Caco-2 (cell line): Measurements from ENCODE around the gene CAMKK2. TPM values are rescaled to one million over a fixed set of nuclear protein-coding genes. Genes with fewer than 3 reads are reported as not detected.
"Not testable (repeated sequence)": the region's sequence is repeated elsewhere in the genome, so short reads cannot be mapped to it uniquely, and the experiment has no call there.

ENCODE experiments used
- BruUV-seq: library from RNA; stranded (reverse); fragments of 400-500 nt; replicated peaks from 2 replicates; lab custom pipeline; 2021; lab: Mats Ljungman, UMichigan
- CTCF ChIA-PET: fragments of 300-600 bp; sonication (Branson Sonifier 250); formaldehyde crosslinking; loops from one replicate; lab custom pipeline; 2022; ENCODE audit warnings: antibody characterized with exemption; lab: Charles Lee
- POLR2A ChIA-PET: fragments of 300-600 bp; sonication (Branson Sonifier 250); formaldehyde crosslinking; loops from one replicate; lab custom pipeline; 2022; ENCODE audit warnings: antibody characterized with exemption; lab: Charles Lee
- DNase-seq, 2 experiments: peaks; one replicate each; pipeline versions ENCODE4 v3.0.0 to v3.0.0-alpha.2; 2020 to 2022
- H3K27me3 ChIP-seq: replicated peaks from 2 replicates; pipeline ENCODE4 v1.6.0; 2011; ENCODE audit warnings: low read length; ENCODE audit not compliant: control insufficient read depth, insufficient read depth
- H3K36me3 ChIP-seq: 2 replicates; pipeline ENCODE4 v1.5.1; 2011; ENCODE audit warnings: low read length; ENCODE audit not compliant: control insufficient read depth, insufficient read depth
- H3K4me1 ChIP-seq: fragments of 250-450 bp; sonication (Bioruptor Pico); 2 replicates; pipeline ENCODE4 v1.5.1; 2020; ENCODE audit warnings: mild to moderate bottlenecking
- H3K4me3 ChIP-seq: 2 replicates; pipeline ENCODE4 v1.5.1; 2011; ENCODE audit warnings: low read depth, mild to moderate bottlenecking, control low read depth, low read length
- H3K9me3 ChIP-seq: fragments of 250-450 bp; sonication (Bioruptor Pico); 2 replicates; pipeline ENCODE4 v1.5.1; 2020; ENCODE audit warnings: mild to moderate bottlenecking, moderate library complexity
- H3K27ac Mint-ChIP-seq: one replicate; pipeline ENCODE4 v1.8.0; 2022; ENCODE audit warnings: mixed read lengths; ENCODE audit not compliant: unreplicated experiment
- H3K27me3 Mint-ChIP-seq: one replicate; pipeline ENCODE4 v1.8.0; 2022; ENCODE audit warnings: mixed read lengths; ENCODE audit not compliant: insufficient read depth, unreplicated experiment
- H3K36me3 Mint-ChIP-seq: one replicate; pipeline ENCODE4 v1.8.0; 2022; ENCODE audit warnings: mild to moderate bottlenecking, mixed read lengths; ENCODE audit not compliant: insufficient read depth, unreplicated experiment
- H3K4me1 Mint-ChIP-seq: one replicate; pipeline ENCODE4 v1.8.0; 2022; ENCODE audit warnings: low read depth, mixed read lengths; ENCODE audit not compliant: unreplicated experiment
- H3K4me3 Mint-ChIP-seq: one replicate; pipeline ENCODE4 v1.8.0; 2022; ENCODE audit warnings: mild to moderate bottlenecking, moderate library complexity, mixed read lengths; ENCODE audit not compliant: unreplicated experiment
- H3K9me3 Mint-ChIP-seq: one replicate; pipeline ENCODE4 v1.8.0; 2022; ENCODE audit warnings: mixed read lengths; ENCODE audit not compliant: unreplicated experiment
- intact Hi-C: fragments of 100-400 bp; cut with micrococcal nuclease; formaldehyde crosslinking; loops from one replicate; pipeline ENCODE4 v1.10.0; 2022; ENCODE audit not compliant: unreplicated experiment
- total RNA-seq: library from RNA; stranded (reverse); gene quantifications from 2 replicates; pipeline ENCODE4 v1.2.3, GENCODE V29; 2022
- TF ChIP-seq, protein P1 (sequence below), 2 experiments: fragments of 200-600 bp in 1 of 2; IDR thresholded peaks; 1 replicate in 1 of 2; 2 replicates in 1 of 2; pipeline versions ENCODE4 v1.5.1 to v1.8.0; 2011 to 2022; ENCODE audit warnings: antibody characterized with exemption in 1 of 2, control low read depth in 1 of 2, inconsistent platforms in 1 of 2, low read depth in 1 of 2, low read length in 1 of 2, mild to moderate bottlenecking in 1 of 2, moderate library complexity in 1 of 2; ENCODE audit not compliant: insufficient read depth in 1 of 2, severe bottlenecking in 1 of 2, unreplicated experiment in 1 of 2

CAMKK2 gene
- total RNA-seq, 1 experiment from 2014 or later: 31.0 TPM

GRCh38 chr12:121205491-121205890, 91.0 kb downstream of the CAMKK2 start:
- H3K27me3 Mint-ChIP-seq: no peaks in the 10 kb centered on the region
- Histone ChIP-seq H3K36me3 (no peaks in the 10 kb centered on the region), H3K27me3 (no peaks in the 10 kb centered on the region), H3K9me3 (no peaks in the 10 kb centered on the region), H3K4me3 (no peak overlapping the region), H3K4me1 (peaks cover 5% of the 10 kb centered on the region; the same call in 1 of the 2 replicates)
- H3K4me1 Mint-ChIP-seq: no peaks in the 10 kb centered on the region
- POLR2A ChIA-PET: no interaction called here
- CTCF ChIA-PET: no interaction called here
- H3K36me3 Mint-ChIP-seq: peaks cover under 1% of the 10 kb centered on the region
- TF ChIP-seq, protein P1, sequence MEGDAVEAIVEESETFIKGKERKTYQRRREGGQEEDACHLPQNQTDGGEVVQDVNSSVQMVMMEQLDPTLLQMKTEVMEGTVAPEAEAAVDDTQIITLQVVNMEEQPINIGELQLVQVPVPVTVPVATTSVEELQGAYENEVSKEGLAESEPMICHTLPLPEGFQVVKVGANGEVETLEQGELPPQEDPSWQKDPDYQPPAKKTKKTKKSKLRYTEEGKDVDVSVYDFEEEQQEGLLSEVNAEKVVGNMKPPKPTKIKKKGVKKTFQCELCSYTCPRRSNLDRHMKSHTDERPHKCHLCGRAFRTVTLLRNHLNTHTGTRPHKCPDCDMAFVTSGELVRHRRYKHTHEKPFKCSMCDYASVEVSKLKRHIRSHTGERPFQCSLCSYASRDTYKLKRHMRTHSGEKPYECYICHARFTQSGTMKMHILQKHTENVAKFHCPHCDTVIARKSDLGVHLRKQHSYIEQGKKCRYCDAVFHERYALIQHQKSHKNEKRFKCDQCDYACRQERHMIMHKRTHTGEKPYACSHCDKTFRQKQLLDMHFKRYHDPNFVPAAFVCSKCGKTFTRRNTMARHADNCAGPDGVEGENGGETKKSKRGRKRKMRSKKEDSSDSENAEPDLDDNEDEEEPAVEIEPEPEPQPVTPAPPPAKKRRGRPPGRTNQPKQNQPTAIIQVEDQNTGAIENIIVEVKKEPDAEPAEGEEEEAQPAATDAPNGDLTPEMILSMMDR (IDR thresholded peaks at IDR 0.05; ENCODE audit: insufficient read depth in 1 of 2, low read depth in 1 of 2, low read length in 1 of 2, severe bottlenecking in 1 of 2, unreplicated experiment in 1 of 2): no peak
- no peak overlapping the region for H3K27ac Mint-ChIP-seq
- H3K4me3 Mint-ChIP-seq: no peak overlapping the region
- H3K9me3 Mint-ChIP-seq: no peaks in the 10 kb centered on the region
- intact Hi-C loops: no loop called here
- BruUV-seq: no TSS peak
- no peak for DNase-seq

- H3K9me3 ChIP-seq: no peaks in the 10 kb centered on the region
- H3K27me3 Mint-ChIP-seq: no peaks in the 10 kb centered on the region
- no TSS peak for BruUV-seq
- DNase-seq: no peak
- H3K36me3 Mint-ChIP-seq: no peaks in the 10 kb centered on the region
- no peaks in the 10 kb centered on the region for H3K36me3 ChIP-seq
- H3K4me3 ChIP-seq: no peak overlapping the region
- H3K4me1 Mint-ChIP-seq: no peaks in the 10 kb centered on the region
- H3K4me3 Mint-ChIP-seq: no peak overlapping the region
- TF ChIP-seq, protein P1 (IDR thresholded peaks at IDR 0.05; ENCODE audit: insufficient read depth in 1 of 2, low read depth in 1 of 2, low read length in 1 of 2, severe bottlenecking in 1 of 2, unreplicated experiment in 1 of 2): no peak
- H3K27ac Mint-ChIP-seq: no peak overlapping the region
- H3K4me1 ChIP-seq: no peaks in the 10 kb centered on the region; the same call in 1 of the 2 replicates
- intact Hi-C loops: no loop called here
- CTCF ChIA-PET: no interaction called here
- H3K9me3 Mint-ChIP-seq: no peaks in the 10 kb centered on the region
- POLR2A ChIA-PET: no interaction called here
- no peaks in the 10 kb centered on the region for H3K27me3 ChIP-seq
Observed at GRCh38 chr12:121203482-121203881, 93.0 kb downstream of the CAMKK2 start.

DNA sequence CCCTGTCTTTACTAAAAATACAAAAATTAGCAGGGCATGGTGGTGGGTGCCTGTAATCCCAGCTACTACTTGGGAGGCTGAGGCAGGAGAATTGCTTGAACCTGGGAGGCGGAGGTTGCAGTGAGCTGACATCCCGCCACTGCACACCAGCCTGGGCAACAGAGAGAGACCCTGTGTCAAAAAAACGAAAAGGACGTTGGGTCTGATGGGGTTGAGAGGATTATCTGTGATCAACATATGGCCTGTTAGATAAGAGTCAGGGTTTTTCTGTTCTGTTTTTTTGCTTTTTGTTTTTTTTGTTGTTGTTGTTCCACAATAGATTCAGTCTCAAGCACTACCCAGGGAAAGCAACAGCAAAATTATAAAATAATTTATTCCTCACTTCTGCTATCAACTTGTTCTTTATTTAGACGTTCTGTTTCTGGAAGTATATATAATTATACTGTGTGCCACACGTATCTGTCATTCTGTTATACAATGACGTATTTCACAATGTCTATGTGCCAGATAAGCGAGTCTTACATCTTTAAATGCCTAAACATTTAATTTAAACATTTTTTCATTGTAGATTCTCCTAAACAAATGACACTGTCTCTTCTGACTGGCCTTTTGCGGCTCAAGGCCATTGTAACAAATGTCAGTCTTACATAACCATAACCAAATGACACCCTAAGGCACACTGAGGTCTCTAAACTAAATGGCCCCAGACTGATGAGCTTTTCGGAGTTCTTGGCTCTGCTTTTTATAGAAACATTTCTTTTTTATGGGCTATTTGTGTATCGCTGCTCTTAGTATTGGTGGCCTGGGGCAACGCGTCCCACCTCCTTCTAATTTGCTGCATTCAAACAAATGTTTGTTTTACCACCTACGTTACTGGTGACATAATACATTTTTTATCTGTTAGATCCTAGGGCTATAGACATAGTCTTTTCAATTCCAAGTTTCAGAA, 93.8 kb downstream of the CAMKK2 start:
- Histone ChIP-seq H3K4me3 (no peak overlapping the region), H3K36me3 (no peaks in the 10 kb centered on the region), H3K9me3 (no peaks in the 10 kb centered on the region), H3K4me1 (no peaks in the 10 kb centered on the region; the same call in 1 of the 2 replicates), H3K27me3 (no peaks in the 10 kb centered on the region)
- ChIA-PET CTCF (no interaction called here), POLR2A (no interaction called here)
- no peak for DNase-seq
- no peak overlapping the region for H3K4me3 Mint-ChIP-seq
- H3K4me1 Mint-ChIP-seq: no peaks in the 10 kb centered on the region
- no peaks in the 10 kb centered on the region for H3K9me3 Mint-ChIP-seq
- H3K27ac Mint-ChIP-seq: no peak overlapping the region
- no peaks in the 10 kb centered on the region for H3K36me3 Mint-ChIP-seq
- no TSS peak for BruUV-seq
- TF ChIP-seq, protein P1 (IDR thresholded peaks at IDR 0.05; ENCODE audit: insufficient read depth in 1 of 2, low read depth in 1 of 2, low read length in 1 of 2, severe bottlenecking in 1 of 2, unreplicated experiment in 1 of 2): no peak
- intact Hi-C loops: no loop called here
- H3K27me3 Mint-ChIP-seq: no peaks in the 10 kb centered on the region

- H3K36me3 ChIP-seq, intact Hi-C loops, H3K36me3 Mint-ChIP-seq, H3K4me3 Mint-ChIP-seq, H3K9me3 Mint-ChIP-seq, H3K27me3 ChIP-seq, H3K27ac Mint-ChIP-seq, POLR2A ChIA-PET, H3K4me1 ChIP-seq, DNase-seq, H3K4me1 Mint-ChIP-seq, H3K27me3 Mint-ChIP-seq, BruUV-seq, H3K9me3 ChIP-seq, H3K4me3 ChIP-seq: not testable (repeated sequence)
- CTCF ChIA-PET: interaction anchor here (0.6 kb wide), 1 partner anchor 16 kb away, joined by 3 read pairs; no protein-coding TSS in a partner anchor
Observed at GRCh38 chr12:121201140-121201539, 95.4 kb downstream of the CAMKK2 start.
